Parathyroid adenoma (tissue), 2 donors: ENCODE results near the gene BBS9.
"Not testable (repeated sequence)": the region's sequence is repeated elsewhere in the genome, so short reads cannot be mapped to it uniquely, and the experiment has no call there.

Experiments
- H2AFZ ChIP-seq: fragments of 300-600 bp; sonication (generic); one replicate; pipeline ENCODE4 v1.7.0; 2017; ENCODE audit warnings: antibody characterized with exemption, mild to moderate bottlenecking
- H3K27ac ChIP-seq: fragments of 300-600 bp; sonication (generic); one replicate; pipeline ENCODE4 v1.7.0; 2017
- H3K27me3 ChIP-seq: fragments of 300-600 bp; sonication (generic); one replicate; pipeline ENCODE4 v1.7.0; 2017; ENCODE audit warnings: low read length; ENCODE audit not compliant: control insufficient read depth, insufficient read depth
- H3K36me3 ChIP-seq: fragments of 300-600 bp; sonication (generic); one replicate; pipeline ENCODE4 v1.7.0; 2017; ENCODE audit warnings: low read length; ENCODE audit not compliant: control insufficient read depth, insufficient read depth
- H3K4me1 ChIP-seq: fragments of 300-600 bp; sonication (generic); one replicate; pipeline ENCODE4 v1.7.0; 2017; ENCODE audit warnings: control low read depth
- H3K4me2 ChIP-seq: fragments of 300-600 bp; sonication (generic); one replicate; pipeline ENCODE4 v1.7.0; 2017; ENCODE audit warnings: low read length
- H3K4me3 ChIP-seq: fragments of 300-600 bp; sonication (generic); one replicate; pipeline ENCODE4 v1.7.0; 2017; ENCODE audit warnings: low read depth, low read length
- H3K79me2 ChIP-seq: fragments of 300-600 bp; sonication (generic); one replicate; pipeline ENCODE4 v1.7.0; 2017; ENCODE audit warnings: control low read depth
- H3K9ac ChIP-seq: fragments of 300-600 bp; sonication (generic); one replicate; pipeline ENCODE4 v1.7.0; 2017; ENCODE audit warnings: mild to moderate bottlenecking
- H3K9me3 ChIP-seq: fragments of 300-600 bp; sonication (generic); one replicate; pipeline ENCODE4 v1.7.0; 2017; ENCODE audit warnings: low read length; ENCODE audit not compliant: control insufficient read depth
- CTCF ChIP-seq: fragments of 300-600 bp; sonication (generic); IDR thresholded peaks from one replicate; pipeline ENCODE4 v1.7.0; 2017; ENCODE audit warnings: antibody characterized with exemption, mild to moderate bottlenecking
- donor health status: primary hyperparathyroidism.

The BBS9 gene

GRCh38 chr7:33509206-33509605 lies 379.8 kb downstream of the BBS9 start:
- no peak overlapping the region for H3K4me2 ChIP-seq
- no peak overlapping the region for H3K9ac ChIP-seq
- H3K79me2 ChIP-seq: no peaks in the 10 kb centered on the region
- H3K27me3 ChIP-seq: no peaks in the 10 kb centered on the region
- no peaks in the 10 kb centered on the region for H3K36me3 ChIP-seq
- no peaks in the 10 kb centered on the region for H3K9me3 ChIP-seq
- H2AFZ ChIP-seq: no peak overlapping the region
- no peak overlapping the region for H3K27ac ChIP-seq
- TF ChIP-seq CTCF: no peak
- no peak overlapping the region for H3K4me3 ChIP-seq
- no peaks in the 10 kb centered on the region for H3K4me1 ChIP-seq

GRCh38 chr7:33511778-33512177 lies 382.4 kb downstream of the BBS9 start:
- Histone ChIP-seq H3K27me3 (no peaks in the 10 kb centered on the region), H3K9ac (no peak overlapping the region), H2AFZ (no peak overlapping the region), H3K4me3 (no peak overlapping the region), H3K9me3 (no peaks in the 10 kb centered on the region), H3K4me1 (no peaks in the 10 kb centered on the region), H3K4me2 (no peak overlapping the region), H3K79me2 (no peaks in the 10 kb centered on the region), H3K27ac (no peak overlapping the region), H3K36me3 (no peaks in the 10 kb centered on the region)
- no peak for TF ChIP-seq CTCF

- no peak for TF ChIP-seq CTCF
- H3K27ac ChIP-seq: no peak overlapping the region
Measured at GRCh38 chr7:33516568-33516967, 387.2 kb downstream of the BBS9 start.

GRCh38 chr7:33517191-33517590 lies 387.8 kb downstream of the BBS9 start:
- no peak overlapping the region for H3K4me2 ChIP-seq
- no peak overlapping the region for H2AFZ ChIP-seq
- no peaks in the 10 kb centered on the region for H3K27me3 ChIP-seq
- TF ChIP-seq CTCF: no peak
- no peaks in the 10 kb centered on the region for H3K9me3 ChIP-seq
- H3K4me3 ChIP-seq: no peak overlapping the region
- H3K9ac ChIP-seq: no peak overlapping the region
- H3K27ac ChIP-seq: no peak overlapping the region
- no peaks in the 10 kb centered on the region for H3K4me1 ChIP-seq
- H3K79me2 ChIP-seq: no peaks in the 10 kb centered on the region
- H3K36me3 ChIP-seq: no peaks in the 10 kb centered on the region

More at GRCh38 chr7:33516568-33516967, 387.2 kb downstream of the BBS9 start:
- no peaks in the 10 kb centered on the region for H3K36me3 ChIP-seq
- no peaks in the 10 kb centered on the region for H3K79me2 ChIP-seq
- no peaks in the 10 kb centered on the region for H3K9me3 ChIP-seq
- H3K4me1 ChIP-seq: no peaks in the 10 kb centered on the region
- H2AFZ ChIP-seq: no peak overlapping the region
- H3K27me3 ChIP-seq: no peaks in the 10 kb centered on the region
- H3K9ac ChIP-seq: no peak overlapping the region
- H3K4me2 ChIP-seq: no peak overlapping the region
- no peak overlapping the region for H3K4me3 ChIP-seq

GRCh38 chr7:33527008-33527407 lies 397.6 kb downstream of the BBS9 start:
- peak overlapping the region; percentile 26 for H3K27ac ChIP-seq
- H3K4me2 ChIP-seq, H3K4me3 ChIP-seq, H3K36me3 ChIP-seq, H3K9me3 ChIP-seq, H3K79me2 ChIP-seq, H3K9ac ChIP-seq, H3K4me1 ChIP-seq, H3K27me3 ChIP-seq: not testable (repeated sequence)
- H2AFZ ChIP-seq: peak overlapping the region; percentile 73

- not testable (repeated sequence) for H3K4me2 ChIP-seq, H3K9me3 ChIP-seq, H3K4me3 ChIP-seq, H3K79me2 ChIP-seq, H3K36me3 ChIP-seq, H3K4me1 ChIP-seq, H3K9ac ChIP-seq, H3K27me3 ChIP-seq
- Histone ChIP-seq H3K27ac (peak overlapping the region; percentile 26), H2AFZ (peak overlapping the region; percentile 8)
Measured at GRCh38 chr7:33527613-33528012, 398.2 kb downstream of the BBS9 start.
